Ureter (tissue), 1 donor: ENCODE data around the gene RPS6KA3. TPM values are rescaled to one million over a fixed set of nuclear protein-coding genes. Genes with fewer than 3 reads are reported as not detected.

Experiments used
- total RNA-seq: library from RNA; stranded (reverse); gene quantifications from one replicate; pipeline ENCODE4 v1.2.4, GENCODE V29; 2023
- donor health status: DM: yes; HTN: yes; CAD: no.

Gene RPS6KA3
- total RNA-seq, 1 donor from 2014 or later, result 40.3 TPM

Other genes starting within 250 kb of the RPS6KA3 start
- 1.2 TPM for gene MAP7D2, start 150.0 kb downstream of the RPS6KA3 start, total RNA-seq
- 77.1 TPM for gene EIF1AX, start 125.1 kb downstream of the RPS6KA3 start, total RNA-seq